DND-41 (cell line): ENCODE data around the gene PRR14.

Experiments used
- CTCF ChIP-seq: IDR thresholded peaks from 2 replicates; pipeline ENCODE4 v1.5.1; 2012; ENCODE audit warnings: borderline replicate concordance, low read length, moderate library complexity, mild to moderate bottlenecking; ENCODE audit not compliant: poor library complexity, severe bottlenecking; ENCODE audit errors: extremely low read depth
- EZH2 ChIP-seq: IDR thresholded peaks from 3 replicates; pipeline ENCODE4 v1.6.1; 2012; ENCODE audit warnings: borderline replicate concordance, low read depth, mild to moderate bottlenecking, moderate library complexity, low read length, inconsistent platforms; ENCODE audit not compliant: severe bottlenecking

DNA sequence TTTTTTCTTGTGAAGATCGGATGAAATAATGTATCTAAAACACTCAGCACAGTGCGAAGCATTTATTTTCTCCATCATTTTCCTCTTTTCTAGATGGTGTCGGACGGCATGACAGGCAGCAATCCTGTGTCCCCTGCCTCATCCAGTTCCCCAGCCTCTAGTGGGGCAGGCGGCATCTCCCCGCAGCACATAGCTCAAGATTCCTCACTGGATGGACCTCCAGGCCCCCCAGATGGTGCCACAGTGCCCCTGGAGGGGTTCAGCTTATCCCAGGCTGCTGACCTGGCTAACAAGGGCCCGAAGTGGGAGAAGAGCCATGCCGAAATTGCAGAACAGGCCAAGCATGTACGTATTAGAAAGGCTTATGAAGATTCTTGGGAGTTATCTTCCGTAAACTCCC lies 53.2 kb downstream of the PRR14 start:
- no peak for TF ChIP-seq CTCF
- TF ChIP-seq EZH2 = no peak
